Measurements from ENCODE around the gene SNCAIP. TPM values are rescaled to one million over a fixed set of nuclear protein-coding genes. Genes with fewer than 3 reads are reported as not detected.

SNCAIP gene
- total RNA-seq, 1 donor from 2014 or later, result 1.8 TPM

DNA sequence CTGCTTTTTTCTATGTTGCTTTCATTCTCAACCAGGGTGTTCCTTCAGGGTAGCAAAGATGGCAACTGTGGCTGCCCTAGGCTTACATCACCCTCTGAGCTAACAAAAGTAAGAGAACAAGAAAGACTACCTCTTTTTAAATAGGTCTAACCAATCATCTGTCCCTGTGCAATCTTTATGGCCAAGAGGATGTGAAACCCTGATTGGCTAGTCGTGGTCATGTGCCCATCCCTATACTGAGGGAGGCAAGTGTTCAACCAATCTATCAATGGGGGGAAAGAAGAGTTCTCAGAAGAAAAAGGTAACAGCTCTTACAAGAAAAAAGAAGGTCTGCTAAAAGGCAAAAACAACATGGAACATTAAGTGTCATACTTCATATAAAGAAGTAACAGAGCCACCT, 11.7 kb upstream of the SNCAIP start:
- no peak overlapping the region for H3K4me3 ChIP-seq (ENCODE audit: low read depth, low read length)
- DNase-seq (ENCODE audit: low read depth), result no peak
- no peak for TF ChIP-seq CTCF (conservative IDR thresholded peaks at IDR 0.05; ENCODE audit: low read depth, low read length)

- no peak for TF ChIP-seq CTCF (conservative IDR thresholded peaks at IDR 0.05; ENCODE audit: low read depth, low read length)
- no peak overlapping the region for H3K4me3 ChIP-seq (ENCODE audit: low read depth, low read length)
- DNase-seq (ENCODE audit: low read depth), result no peak
Observed at GRCh38 chr5:122301016-122301415, 11.0 kb upstream of the SNCAIP start.

DNA sequence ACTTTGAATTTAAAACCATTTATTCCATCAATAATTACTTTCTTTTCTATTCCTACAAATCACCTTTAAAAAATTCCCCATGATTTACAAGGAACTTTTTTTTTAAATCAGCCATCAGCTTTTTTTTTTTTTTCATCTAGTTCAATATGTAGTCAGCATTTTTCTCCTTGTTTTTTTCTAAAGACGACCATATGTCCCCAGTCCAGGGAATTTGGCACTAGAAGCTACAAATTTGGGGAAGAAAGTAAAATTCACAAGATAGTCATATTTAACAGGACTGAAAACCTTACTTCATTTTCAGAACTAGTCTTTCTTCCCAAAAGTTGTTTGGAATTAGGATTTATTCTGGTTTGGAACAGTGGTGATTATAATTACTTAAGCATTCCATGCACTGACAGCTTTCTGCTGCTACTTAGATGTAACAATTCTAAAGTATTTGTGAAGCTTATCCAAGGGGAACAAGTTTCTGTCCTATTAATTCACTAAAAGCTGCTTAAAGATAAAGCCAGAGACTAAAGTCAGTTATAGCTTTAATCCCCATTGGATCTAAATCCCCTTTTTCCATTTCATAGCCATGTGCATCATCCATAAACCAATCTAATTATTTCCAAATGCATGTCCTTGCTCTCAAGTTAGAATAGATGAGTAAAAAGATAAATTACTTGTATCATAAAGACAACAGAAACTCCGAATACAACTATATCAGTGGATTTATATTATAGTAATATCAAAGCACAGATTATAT, 7.4 kb upstream of the SNCAIP start:
- no peak overlapping the region for H3K4me3 ChIP-seq (ENCODE audit: low read depth, low read length)
- no peak for TF ChIP-seq CTCF (conservative IDR thresholded peaks at IDR 0.05; ENCODE audit: low read depth, low read length)
- DNase-seq (ENCODE audit: low read depth), result no peak

DNA sequence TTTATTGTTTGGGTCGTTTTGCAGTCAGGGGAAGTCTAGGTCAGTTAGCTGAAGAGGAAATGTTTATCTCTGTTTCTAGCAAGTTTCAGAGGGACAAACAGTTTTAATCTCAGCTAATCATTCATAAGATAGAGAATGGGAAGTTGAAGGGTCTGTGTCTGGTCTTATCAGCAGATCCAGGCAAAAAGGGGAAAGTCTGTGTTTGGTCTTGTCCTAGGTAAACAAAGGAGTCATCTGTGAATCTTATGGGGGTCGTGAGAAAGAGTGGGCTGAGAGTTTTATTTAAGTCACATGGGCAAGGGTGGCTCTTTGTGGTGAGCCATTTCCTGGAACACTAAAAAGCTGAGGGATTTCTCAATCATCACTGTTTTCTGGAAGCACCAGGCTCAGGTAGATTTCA, 5.6 kb upstream of the SNCAIP start:
- H3K4me3 ChIP-seq (ENCODE audit: low read depth, low read length), result no peak overlapping the region
- DNase-seq (ENCODE audit: low read depth), result no peak
- no peak for TF ChIP-seq CTCF (conservative IDR thresholded peaks at IDR 0.05; ENCODE audit: low read depth, low read length)

- no peak for DNase-seq (ENCODE audit: low read depth)
- H3K4me3 ChIP-seq (ENCODE audit: low read depth, low read length), result no peak overlapping the region
- TF ChIP-seq CTCF (conservative IDR thresholded peaks at IDR 0.05; ENCODE audit: low read depth, low read length), result no peak
Observed at GRCh38 chr5:122310889-122311288, 1.1 kb upstream of the SNCAIP start.

- peak overlapping the region; percentile 49 for H3K4me3 ChIP-seq (ENCODE audit: low read depth, low read length)
- no peak for TF ChIP-seq CTCF (conservative IDR thresholded peaks at IDR 0.05; ENCODE audit: low read depth, low read length)
- DNase-seq (ENCODE audit: low read depth), result no peak
Observed at GRCh38 chr5:122311497-122311960, 508 bp upstream of the SNCAIP start.

All from epithelial cell of proximal tubule (primary cell).